ENCODE data around the gene IFIH1.

The IFIH1 gene

DNA sequence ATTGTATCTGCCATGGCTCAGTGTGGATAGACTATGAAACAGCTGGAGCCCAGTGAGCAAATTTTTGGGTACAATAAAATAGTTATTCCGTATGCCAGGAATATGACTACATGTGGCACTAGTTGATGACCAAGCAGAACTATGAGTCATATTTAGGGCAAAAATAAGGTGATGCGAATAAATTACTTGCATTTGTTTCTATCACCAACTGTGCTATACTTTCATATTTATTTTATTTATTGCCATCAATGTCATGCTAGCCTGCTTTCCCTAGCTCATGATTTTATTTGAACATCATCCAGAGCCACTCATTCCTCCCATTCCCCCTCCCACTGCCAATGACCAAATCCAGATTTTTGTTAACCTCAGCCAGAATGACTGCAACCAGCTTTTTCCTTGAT is 61.9 kb downstream of the IFIH1 start:
- DNase-seq = no peak

DNA sequence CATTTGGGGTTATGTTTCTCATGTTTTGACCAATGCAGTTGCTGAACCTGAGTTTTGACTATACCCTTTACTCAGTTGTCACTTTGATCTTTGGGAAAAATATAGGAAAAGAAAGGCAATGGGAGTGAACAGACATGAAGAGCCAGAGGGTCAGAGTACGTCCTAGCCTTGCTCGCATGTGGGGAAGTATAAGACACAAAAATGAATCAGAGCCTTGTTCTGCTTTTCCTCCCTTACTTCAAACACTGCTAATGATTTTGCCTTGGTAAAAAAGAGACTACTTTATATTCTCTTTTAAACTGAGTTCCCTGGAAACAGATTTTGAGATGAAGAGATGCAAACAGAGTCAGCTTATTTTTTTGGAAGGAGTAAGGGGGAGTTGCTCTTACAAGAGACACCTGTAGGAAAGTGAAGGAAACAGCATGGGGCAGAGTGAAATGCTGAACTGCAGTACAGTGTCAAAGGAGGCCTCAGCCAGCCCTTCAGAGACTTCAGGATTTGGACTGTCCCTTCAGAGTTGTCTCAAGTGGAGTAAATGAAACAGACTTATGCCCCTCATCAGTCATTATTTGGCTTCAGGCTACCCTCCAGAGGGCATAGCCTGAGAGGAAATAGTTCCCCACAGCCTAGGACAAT is 64.1 kb downstream of the IFIH1 start:
- DNase-seq = no peak

- no peak for DNase-seq
Observed at GRCh38 chr2:162253435-162253834, 65.0 kb downstream of the IFIH1 start.

GRCh38 chr2:162252153-162252552 is 66.3 kb downstream of the IFIH1 start:
- peak; percentile 38 to 45 for DNase-seq

GRCh38 chr2:162245781-162246180 is 72.7 kb downstream of the IFIH1 start:
- DNase-seq = no peak

DNA sequence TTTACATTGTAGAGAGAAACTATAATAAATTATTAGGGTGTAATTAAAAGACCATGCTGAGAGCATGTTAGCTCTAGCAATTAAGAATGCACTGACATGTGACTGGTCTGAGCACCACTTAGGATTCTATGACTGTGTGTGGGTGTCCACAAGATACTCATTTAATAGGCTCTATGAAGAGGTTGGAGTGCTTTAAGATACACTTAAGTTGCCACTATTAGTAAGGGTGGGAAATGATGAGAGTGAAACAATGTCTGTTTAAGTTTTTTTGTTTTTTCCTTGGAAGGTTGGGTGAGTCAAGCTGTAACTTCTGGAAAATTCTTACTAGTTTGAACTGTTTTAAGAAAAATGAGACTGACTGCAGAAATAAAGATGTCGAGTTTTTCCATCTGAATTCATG is 73.4 kb downstream of the IFIH1 start:
- DNase-seq = no peak

GRCh38 chr2:162244541-162245031 is 73.9 kb downstream of the IFIH1 start:
- DNase-seq = no peak

DNA sequence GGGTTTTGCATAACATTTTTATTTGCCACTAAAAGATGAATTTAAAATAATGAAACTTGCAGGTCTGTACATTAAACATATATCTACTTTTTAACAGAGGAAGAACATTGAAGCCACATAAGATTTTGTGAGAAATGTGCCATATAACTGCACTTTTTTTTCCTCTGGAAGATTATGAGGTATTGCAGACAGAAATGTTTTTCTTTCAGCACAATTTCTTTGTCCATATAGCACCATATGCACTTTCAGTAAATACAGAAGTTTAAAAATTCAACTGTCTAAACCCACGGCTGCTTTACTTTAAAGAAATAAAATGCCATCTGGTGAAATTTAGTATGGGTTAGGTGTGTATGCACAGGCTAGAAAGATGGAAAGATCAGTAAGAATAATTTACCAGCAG is 74.8 kb downstream of the IFIH1 start:
- DNase-seq = no peak

- no peak for DNase-seq
Observed at GRCh38 chr2:162243294-162243693, 75.2 kb downstream of the IFIH1 start, which contains the start of gene FAP. Gene FAP (minus strand): TSS chr2:162243445. CDS start chr2:162243327, 118 bp downstream.

DNA sequence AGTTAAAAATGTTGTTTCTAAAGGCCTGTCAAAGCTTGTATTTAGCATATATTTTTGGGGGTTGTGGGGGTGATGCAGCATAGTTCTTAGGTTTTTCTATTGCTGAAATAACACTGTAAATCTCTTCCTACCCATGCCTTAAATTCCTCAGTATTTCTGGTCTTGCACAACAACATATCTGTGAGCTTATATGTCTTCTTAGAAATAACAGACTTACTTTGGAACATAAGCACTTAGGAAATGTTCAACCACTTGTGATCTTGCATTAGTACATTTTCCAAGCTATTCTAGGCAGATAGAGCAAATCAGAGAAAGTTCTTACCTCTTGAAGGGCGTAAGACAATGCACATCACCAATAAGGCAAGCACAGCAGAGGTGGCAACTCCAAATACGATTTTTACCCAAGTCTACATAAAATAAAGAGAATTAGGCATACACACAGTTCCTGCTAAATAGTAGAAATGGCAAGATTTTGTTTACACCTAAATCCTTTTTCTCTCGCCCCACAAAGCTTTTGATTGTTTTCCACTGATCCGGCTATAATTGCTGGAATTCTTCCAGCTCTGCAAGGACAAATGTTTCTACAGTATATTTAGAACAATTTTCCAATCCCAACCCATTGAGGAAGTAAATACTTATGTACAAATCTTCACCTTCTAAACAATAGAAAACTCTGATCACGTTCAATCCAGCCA is 75.8 kb downstream of the IFIH1 start:
- DNase-seq = peak in 1 of 2 donors; percentile 50

DNA sequence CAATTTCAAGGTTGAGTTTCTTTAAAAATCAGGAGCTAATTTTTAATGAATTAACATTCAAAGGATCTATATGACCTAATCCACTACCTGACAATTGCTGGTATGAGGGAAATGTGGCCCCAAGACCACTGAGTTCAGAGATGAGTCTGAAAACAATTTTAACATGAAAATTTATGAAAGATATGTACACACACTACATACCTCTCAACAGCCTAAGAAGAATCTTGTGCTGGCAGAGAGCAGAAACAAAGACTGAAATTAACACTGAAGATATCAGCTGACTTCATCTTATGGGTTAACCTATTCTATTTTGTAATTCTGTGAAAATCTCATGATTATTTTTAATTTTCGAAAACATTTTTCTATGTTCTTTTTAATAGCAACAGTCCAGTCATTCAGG is 76.9 kb downstream of the IFIH1 start:
- DNase-seq = no peak

GRCh38 chr2:162234620-162235462 is 83.6 kb downstream of the IFIH1 start:
- DNase-seq = no peak

DNA sequence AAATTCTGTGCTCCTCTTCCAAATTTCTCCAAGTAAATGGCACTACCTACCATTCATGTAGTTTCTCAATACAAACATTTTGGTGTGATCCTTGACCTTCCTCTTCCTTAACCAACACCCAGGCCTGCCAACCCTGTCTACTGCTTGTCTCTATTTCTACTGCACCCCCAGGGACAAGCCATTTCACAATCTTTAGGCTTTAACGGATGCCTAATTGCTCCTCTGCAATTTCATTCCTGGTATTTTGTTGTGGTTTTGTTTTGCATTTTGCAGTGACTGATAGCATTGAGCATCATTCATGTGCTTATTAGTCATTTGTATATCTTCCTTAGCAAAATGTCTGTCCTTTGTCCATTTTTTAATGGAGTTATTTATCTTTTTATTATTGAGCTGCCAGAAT is 85.3 kb downstream of the IFIH1 start:
- DNase-seq = peak; percentile 41 to 48

GRCh38 chr2:162232671-162233070 is 85.8 kb downstream of the IFIH1 start:
- no peak for DNase-seq

- DNase-seq = no peak
Observed at GRCh38 chr2:162232027-162232426, 86.5 kb downstream of the IFIH1 start.

GRCh38 chr2:162230761-162231160 is 87.7 kb downstream of the IFIH1 start:
- DNase-seq = no peak

DNA sequence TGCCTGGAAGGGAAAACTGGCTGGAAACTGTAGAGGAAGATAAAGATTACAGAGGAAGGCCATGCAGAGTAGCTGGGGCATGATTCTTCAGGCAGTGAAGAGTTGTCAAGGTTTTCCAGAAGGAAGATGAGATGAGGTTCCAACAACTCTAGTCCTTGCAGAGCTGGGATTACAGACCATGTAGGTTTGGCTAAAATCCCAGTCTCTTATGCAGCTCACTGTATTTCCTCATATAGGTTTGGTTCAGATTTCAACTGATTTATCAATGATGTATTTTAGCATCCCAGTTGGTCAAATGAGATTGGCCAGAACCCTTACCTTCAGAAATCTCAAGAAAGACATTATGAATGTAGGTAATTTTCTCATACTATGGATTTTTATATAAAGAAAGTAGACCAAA is 91.6 kb downstream of the IFIH1 start:
- no peak for DNase-seq

DNA sequence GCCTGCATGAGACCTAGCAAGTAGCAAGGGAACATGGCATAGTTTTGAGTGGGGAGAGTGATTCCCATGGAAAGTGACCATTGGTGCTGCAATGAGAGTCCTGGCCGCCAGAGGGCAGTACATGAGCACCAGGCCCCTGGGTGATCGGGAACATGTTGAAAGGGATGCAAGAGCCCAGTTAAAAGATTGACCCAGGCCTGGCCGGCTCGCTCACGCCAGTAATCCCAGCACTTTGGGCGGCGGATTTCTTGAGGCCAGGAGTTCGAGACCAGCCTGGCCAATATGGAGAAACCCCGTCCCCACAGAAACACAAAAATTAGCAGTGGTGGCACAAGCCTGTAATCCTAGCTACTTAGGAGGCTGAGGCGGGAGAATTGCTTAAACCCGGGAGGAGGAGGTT is 97.4 kb downstream of the IFIH1 start:
- peak; percentile 50 to 91 for DNase-seq

DNA sequence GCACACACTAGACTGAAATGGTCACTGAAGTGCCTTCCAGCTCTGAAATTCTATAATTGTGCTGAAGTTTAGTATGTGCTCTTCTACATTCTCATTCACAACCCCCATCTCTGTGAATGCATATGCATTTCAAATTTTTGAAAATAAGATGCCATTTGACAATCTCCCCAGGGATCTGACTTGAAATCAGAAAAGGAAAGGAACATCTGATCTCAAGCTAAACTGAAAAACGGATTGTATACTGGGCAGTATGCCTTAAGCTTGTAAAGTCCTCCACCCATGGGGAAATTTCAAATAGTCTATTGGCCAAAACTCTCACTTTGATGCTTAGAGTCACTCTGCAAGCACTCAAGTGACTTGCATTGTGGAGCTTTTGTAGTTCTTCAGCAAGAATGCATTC is 98.1 kb downstream of the IFIH1 start:
- DNase-seq = no peak

DNA sequence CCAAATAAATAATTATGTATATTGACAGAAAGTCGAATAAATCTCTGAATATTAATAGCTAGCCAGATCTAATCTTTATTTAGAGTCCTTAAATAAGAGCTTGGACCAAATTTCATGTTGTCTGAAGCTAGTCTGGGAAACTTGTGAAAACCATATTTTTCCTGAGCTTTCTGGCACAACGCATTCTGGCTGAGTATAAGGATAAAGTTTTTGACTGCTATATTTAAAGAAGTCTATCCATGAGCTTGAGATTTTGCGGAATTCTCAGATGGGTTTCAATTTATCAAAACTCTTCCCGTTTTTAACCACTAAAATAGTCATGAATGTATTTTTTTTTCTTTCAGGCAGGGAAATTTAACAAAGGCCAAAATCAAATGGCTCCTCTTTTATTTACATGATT is 99.1 kb downstream of the IFIH1 start:
- no peak for DNase-seq

DNA sequence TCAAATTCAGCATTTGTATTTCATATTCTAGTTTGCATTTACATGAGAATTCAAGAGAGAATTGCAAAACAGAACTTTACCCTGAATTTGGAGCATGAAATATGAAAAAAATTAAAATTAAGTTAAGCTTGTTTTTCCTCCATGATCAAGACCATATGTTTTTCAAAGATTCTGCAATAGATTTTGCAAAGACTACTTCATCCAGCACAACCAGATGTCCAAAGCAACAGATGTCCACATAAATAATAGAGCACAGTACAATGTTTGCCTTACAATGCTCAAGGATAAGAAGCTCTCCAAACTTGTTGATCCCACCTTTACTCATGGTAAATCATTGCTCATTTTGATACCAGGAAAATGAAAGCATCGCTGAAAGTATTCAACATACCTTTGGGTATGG is 100.9 kb downstream of the IFIH1 start:
- DNase-seq = no peak

All from inflammatory macrophage treated with lipopolysaccharide for 1 hour (primary cell).